ENCODE results near the gene VWA8.

The VWA8 gene

GRCh38 chr13:41960637-41961465 lies at the start of gene VWA8:
Gene VWA8 (minus strand): TSS chr13:41961109. CDS start chr13:41961015, 94 bp downstream.
- H3K27ac ChIP-seq, result peak within 1 kb of the TSS; percentile 27 to 96 (median 88)
- H3K4me3 ChIP-seq, result peak within 1 kb of the TSS; percentile 59 to 95 (median 85)

DNA sequence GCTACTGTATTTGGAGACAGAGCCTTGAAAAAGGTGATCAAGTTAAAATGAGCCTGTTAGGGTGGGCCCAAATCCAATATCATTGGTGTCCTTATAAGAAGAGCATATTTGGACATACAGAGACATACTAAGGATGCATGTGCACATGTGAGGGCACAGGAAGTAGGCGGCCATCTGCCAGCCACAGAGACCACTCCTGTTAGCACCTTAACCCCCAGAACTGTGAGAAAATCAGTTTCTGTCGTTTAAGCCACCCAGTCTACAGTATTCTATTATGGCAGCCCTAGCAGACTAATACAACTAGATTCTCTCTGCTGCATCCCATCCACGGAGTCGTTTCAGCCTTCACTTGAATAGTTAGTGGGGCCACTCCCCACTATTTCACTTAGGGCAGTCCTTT lies 48.1 kb upstream of the VWA8 start:
- Histone ChIP-seq H3K27ac (no peak overlapping the region), H3K4me3 (no peak overlapping the region)

GRCh38 chr13:42007844-42008243 lies 46.9 kb upstream of the VWA8 start:
- Histone ChIP-seq H3K27ac (no peak overlapping the region), H3K4me3 (no peak overlapping the region)

GRCh38 chr13:42002066-42002465 lies 41.2 kb upstream of the VWA8 start:
- Histone ChIP-seq H3K27ac (no peak overlapping the region), H3K4me3 (no peak overlapping the region)

GRCh38 chr13:42001580-42001979 lies 40.7 kb upstream of the VWA8 start:
- Histone ChIP-seq H3K4me3 (no peak overlapping the region), H3K27ac (no peak overlapping the region)

GRCh38 chr13:42000846-42001245 lies 39.9 kb upstream of the VWA8 start:
- Histone ChIP-seq H3K27ac (no peak overlapping the region), H3K4me3 (no peak overlapping the region)

DNA sequence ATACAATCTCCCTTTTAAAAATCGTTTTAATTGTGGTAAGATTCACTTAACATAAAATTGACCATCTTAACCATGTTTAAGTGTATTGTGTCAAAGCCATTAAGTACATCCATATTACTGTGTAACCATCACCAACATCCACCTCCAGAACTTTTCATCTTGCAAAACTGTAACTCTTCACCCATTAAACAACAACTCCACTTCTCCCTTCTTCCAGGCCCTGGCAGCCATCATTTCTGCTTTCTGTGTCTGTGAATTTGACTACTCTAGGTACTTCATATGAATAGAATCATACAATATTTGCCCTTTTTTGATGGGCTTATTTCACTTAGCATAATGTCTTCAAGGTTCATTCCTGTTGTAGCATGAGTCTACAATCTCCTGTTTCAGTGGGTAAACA lies 36.5 kb upstream of the VWA8 start:
- Histone ChIP-seq H3K4me3 (no peak overlapping the region), H3K27ac (no peak overlapping the region)

DNA sequence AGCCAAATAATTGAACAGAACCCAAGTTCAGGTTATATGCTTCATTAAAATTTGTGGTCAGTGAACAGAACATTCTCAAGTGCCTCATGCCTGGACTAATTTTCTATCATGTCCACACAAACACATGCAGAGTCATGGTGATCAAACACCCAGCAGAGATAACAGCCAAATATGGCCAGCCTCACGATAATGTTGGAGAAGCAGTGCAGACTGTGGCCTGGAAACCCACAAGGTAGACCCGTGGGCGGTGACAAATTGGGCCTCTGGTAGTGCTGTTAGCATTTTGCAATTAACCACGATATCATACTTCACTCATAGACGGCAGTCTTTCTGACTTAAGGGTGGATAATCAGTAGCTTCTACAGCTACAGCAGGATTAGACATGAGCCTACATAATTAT lies 35.0 kb upstream of the VWA8 start:
- no peak overlapping the region for H3K27ac ChIP-seq
- no peak overlapping the region for H3K4me3 ChIP-seq

- Histone ChIP-seq H3K27ac (no peak overlapping the region), H3K4me3 (no peak overlapping the region)
Observed at GRCh38 chr13:41995336-41995735, 34.4 kb upstream of the VWA8 start.

- Histone ChIP-seq H3K27ac (no peak overlapping the region), H3K4me3 (no peak overlapping the region)
Observed at GRCh38 chr13:41994696-41995095, 33.8 kb upstream of the VWA8 start.

GRCh38 chr13:41991936-41992335 lies 31.0 kb upstream of the VWA8 start:
- H3K27ac ChIP-seq, result no peak overlapping the region

DNA sequence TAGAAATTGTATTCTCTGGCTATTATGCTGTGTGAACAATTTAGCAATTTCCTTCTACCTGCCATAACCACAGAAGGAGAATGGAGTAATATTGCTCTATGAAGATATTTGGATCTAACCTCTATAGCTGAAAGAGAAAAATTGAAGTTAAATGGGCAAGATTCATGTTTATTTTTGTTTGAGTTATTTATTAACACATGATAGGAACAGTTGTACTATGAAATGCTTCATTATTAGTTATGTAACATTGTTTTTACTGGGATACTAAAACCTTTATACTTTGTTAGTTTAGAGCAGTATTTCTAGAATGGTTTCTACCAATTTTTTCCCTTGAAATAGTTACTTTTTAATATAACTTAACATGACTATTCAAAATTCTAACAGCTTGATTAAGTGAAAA lies 27.3 kb upstream of the VWA8 start:
- no peak overlapping the region for H3K27ac ChIP-seq
- no peak overlapping the region for H3K4me3 ChIP-seq

More at GRCh38 chr13:41991936-41992335, 31.0 kb upstream of the VWA8 start:
- no peak overlapping the region for H3K4me3 ChIP-seq

DNA sequence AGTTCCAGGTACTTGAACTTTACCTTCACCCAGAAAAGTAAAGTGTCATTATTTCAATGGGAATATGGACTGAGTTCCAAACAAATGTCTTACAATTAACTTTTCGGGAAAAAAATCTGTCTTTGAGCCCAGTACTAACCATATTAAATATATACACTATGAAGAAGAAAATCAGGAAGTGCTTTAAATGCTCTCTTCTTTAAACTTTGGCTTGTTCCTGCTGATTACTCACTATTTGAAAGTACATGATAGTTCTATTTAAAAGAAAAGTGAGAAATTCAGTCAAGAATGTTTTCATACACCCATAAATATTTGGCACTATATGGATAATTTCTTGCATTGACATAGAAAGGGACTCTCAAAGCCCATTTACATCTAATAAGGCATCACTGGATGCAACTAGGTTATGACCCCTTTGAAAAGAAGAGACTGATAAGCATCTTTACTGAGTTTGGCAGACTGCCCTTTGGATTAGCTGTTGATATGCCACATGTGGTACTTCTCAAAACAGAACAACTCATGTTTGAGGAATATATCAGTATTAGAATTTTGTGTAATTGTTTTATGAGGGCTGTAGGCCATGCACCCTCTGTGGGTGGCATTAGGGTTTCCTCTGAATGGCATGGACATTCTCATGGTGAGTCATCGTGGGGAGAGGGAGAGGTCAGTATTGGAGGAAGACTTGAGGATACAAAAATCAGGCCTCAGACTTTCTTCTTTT lies 25.0 kb upstream of the VWA8 start:
- Histone ChIP-seq H3K27ac (no peak overlapping the region), H3K4me3 (no peak overlapping the region)

GRCh38 chr13:41981951-41982715 lies 21.2 kb upstream of the VWA8 start:
- H3K4me3 ChIP-seq, result no peak overlapping the region
- no peak overlapping the region for H3K27ac ChIP-seq

GRCh38 chr13:41978007-41978406 lies 17.1 kb upstream of the VWA8 start:
- Histone ChIP-seq H3K4me3 (no peak overlapping the region), H3K27ac (no peak overlapping the region)

- no peak overlapping the region for H3K4me3 ChIP-seq
- no peak overlapping the region for H3K27ac ChIP-seq
Observed at GRCh38 chr13:41976476-41976875, 15.6 kb upstream of the VWA8 start.

- Histone ChIP-seq H3K4me3 (no peak overlapping the region), H3K27ac (peak overlapping the region in 14 of 21 experiments; percentile 2 to 76 (median 60))
Observed at GRCh38 chr13:41974262-41974900, 13.5 kb upstream of the VWA8 start.

GRCh38 chr13:41973247-41973741 lies 12.4 kb upstream of the VWA8 start:
- H3K4me3 ChIP-seq, result no peak overlapping the region
- no peak overlapping the region for H3K27ac ChIP-seq

GRCh38 chr13:41971848-41972247 lies 10.9 kb upstream of the VWA8 start:
- H3K4me3 ChIP-seq, result no peak overlapping the region
- no peak overlapping the region for H3K27ac ChIP-seq

DNA sequence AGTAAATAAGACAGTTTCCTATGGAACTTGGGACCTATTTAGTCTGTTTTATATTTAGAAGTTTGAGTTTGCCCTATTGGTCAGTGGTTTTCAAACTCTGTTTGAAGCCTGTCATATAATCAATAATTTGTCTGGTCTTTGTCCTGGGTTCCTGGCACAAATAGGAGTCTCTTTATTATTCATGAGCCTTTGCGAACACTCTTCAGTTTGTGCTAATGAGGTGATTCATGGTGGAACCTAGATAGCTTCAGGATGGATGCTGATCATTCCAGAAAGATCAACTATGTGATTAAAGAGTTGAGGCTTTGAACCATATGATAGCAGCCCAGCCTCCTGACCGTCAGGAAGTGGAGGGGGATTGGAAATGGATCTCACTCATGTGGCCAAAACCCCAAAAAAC lies 10.0 kb upstream of the VWA8 start:
- H3K4me3 ChIP-seq, result no peak overlapping the region

More for the DNA sequence above, 10.0 kb upstream of the VWA8 start:
- no peak overlapping the region for H3K27ac ChIP-seq
